Body of pancreas (tissue), 4 donors: Measurements from ENCODE around the gene CARD14.

Experiments
- CTCF ChIP-seq, 7 experiments: fragments of 450-650 bp in 4 of 7; fragments of 200-600 bp in 3 of 7; sonication (generic) in 3 of 7; IDR thresholded peaks; one replicate each; pipeline ENCODE4 v1.5.1; 2016 to 2019; ENCODE audit warnings: antibody characterized with exemption in 7 of 7
- POLR2A ChIP-seq, 3 donors: fragments of 450-650 bp; IDR thresholded peaks; one replicate each; pipeline ENCODE4 v1.6.1; 2016; ENCODE audit warnings: antibody characterized with exemption in 3 of 3, mild to moderate bottlenecking in 2 of 3

GRCh38 chr17:80164185-80164584, 5.6 kb upstream of the CARD14 start:
- no peak for TF ChIP-seq CTCF (IDR thresholded peaks at IDR 0.05)
- TF ChIP-seq POLR2A (IDR thresholded peaks at IDR 0.05) = no peak
